22Rv1 (cell line): ENCODE results near the gene SPA17.

Source experiments
- H3K27ac ChIP-seq: fragments of 450-650 bp; 2 replicates; pipeline ENCODE4 v1.5.1; 2017
- CTCF ChIP-seq: fragments of 450-650 bp; IDR thresholded peaks from 2 replicates; pipeline ENCODE4 v1.5.1; 2017; ENCODE audit warnings: mild to moderate bottlenecking
- ZFX ChIP-seq: fragments of 450-650 bp; IDR thresholded peaks from 2 replicates; pipeline ENCODE4 v1.6.1; 2017; ENCODE audit warnings: antibody characterized with exemption, borderline replicate concordance

The SPA17 gene

GRCh38 chr11:124674571-124674970, 867 bp downstream of the SPA17 start:
- peak overlapping the region; percentile 54 for H3K27ac ChIP-seq
- TF ChIP-seq CTCF (no peak), ZFX (no peak)

- TF ChIP-seq CTCF: no peak
- no peak for TF ChIP-seq ZFX
- no peak overlapping the region for H3K27ac ChIP-seq
Measured at GRCh38 chr11:124676386-124676785, 2.7 kb downstream of the SPA17 start.

GRCh38 chr11:124678416-124678815, 4.7 kb downstream of the SPA17 start:
- TF ChIP-seq ZFX (no peak), CTCF (no peak)
- no peak overlapping the region for H3K27ac ChIP-seq

- no peak overlapping the region for H3K27ac ChIP-seq
- no peak for TF ChIP-seq CTCF
- TF ChIP-seq ZFX: no peak
Measured at GRCh38 chr11:124681421-124681820, 7.7 kb downstream of the SPA17 start.

- no peak overlapping the region for H3K27ac ChIP-seq
- TF ChIP-seq ZFX (no peak), CTCF (no peak)
Measured at GRCh38 chr11:124682443-124682842, 8.7 kb downstream of the SPA17 start.

- no peak overlapping the region for H3K27ac ChIP-seq
- no peak for TF ChIP-seq CTCF
- TF ChIP-seq ZFX: no peak
Measured at GRCh38 chr11:124693142-124693541, 19.4 kb downstream of the SPA17 start.

GRCh38 chr11:124699547-124699946, 25.8 kb downstream of the SPA17 start:
- no peak for TF ChIP-seq CTCF
- no peak for TF ChIP-seq ZFX
- no peak overlapping the region for H3K27ac ChIP-seq
